Stomach smooth muscle (tissue), 2 donors: ENCODE measurements around the gene PSKH1.
"Not testable (repeated sequence)": the region's sequence is repeated elsewhere in the genome, so short reads cannot be mapped to it uniquely, and the experiment has no call there.

Experiments used
- H3K27ac ChIP-seq: one replicate; pipeline ENCODE4 v1.7.0; 2013; ENCODE audit warnings: mild to moderate bottlenecking, low read length, inconsistent platforms
- H3K27me3 ChIP-seq, 2 donors: one replicate each; pipeline ENCODE4 v1.7.0; 2013; ENCODE audit warnings: low read length in 2 of 2; ENCODE audit not compliant: insufficient read depth in 2 of 2, control insufficient read depth in 1 of 2
- H3K36me3 ChIP-seq, 2 donors: one replicate each; pipeline ENCODE4 v1.7.0; 2013; ENCODE audit warnings: low read length in 2 of 2; ENCODE audit not compliant: control insufficient read depth in 2 of 2, insufficient read depth in 2 of 2
- H3K4me1 ChIP-seq: one replicate; pipeline ENCODE4 v1.7.0; 2013; ENCODE audit warnings: low read length; ENCODE audit not compliant: control insufficient read depth, insufficient read depth
- H3K4me3 ChIP-seq, 2 donors: one replicate each; pipeline ENCODE4 v1.7.0; 2013; ENCODE audit warnings: low read length in 2 of 2
- H3K9ac ChIP-seq, 2 donors: one replicate each; pipeline ENCODE4 v1.7.0; 2013; ENCODE audit warnings: low read length in 2 of 2, mild to moderate bottlenecking in 1 of 2
- H3K9me3 ChIP-seq, 2 donors: one replicate each; pipeline ENCODE4 v1.7.0; 2013; ENCODE audit warnings: low read length in 2 of 2; ENCODE audit not compliant: control insufficient read depth in 2 of 2
- donor health status: healthy.
- donor health status: Pancreatic carcinoma.

The PSKH1 gene

DNA sequence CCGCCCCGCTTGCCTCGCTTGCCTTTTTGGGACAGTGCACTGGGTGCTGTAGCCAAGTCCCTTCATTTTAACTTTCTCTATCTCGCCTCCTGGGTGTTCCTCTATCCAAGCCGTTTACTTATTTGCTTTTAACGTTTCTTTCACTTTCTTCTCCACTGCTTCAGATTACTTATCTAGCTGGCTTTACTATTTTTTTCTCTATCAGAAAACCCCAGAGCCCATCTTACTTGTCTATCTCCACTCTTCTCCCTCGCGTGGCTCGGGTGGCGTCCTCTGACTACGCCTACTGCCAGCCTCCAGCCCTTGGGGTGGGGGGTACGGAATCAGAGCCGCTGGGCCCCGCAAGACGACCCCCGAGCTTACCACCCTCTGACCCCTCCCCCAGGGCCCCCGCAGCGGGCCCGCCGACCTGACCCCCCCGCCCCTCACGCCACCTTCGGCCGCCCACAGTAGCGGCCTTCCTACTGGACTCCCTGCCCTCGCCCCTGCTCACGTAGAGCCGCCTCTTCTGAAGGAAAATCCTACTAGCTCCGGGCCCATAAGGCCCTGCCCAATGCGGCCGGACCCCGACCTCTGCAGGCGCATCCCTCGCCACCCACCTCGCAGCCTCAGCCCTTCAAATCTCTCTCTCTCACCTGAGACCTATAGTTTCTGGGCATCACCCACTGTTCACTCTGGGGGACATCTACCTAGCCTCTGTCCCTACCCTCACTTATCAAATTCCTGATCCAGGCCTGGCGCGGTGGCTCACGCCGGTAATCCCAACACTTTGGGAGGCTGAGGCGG lies 76.4 kb downstream of the PSKH1 start:
- peaks cover 35% of the 10 kb centered on the region for H3K4me1 ChIP-seq
- H3K27ac ChIP-seq = peak overlapping the region; percentile 89
- no peaks in the 10 kb centered on the region for H3K9me3 ChIP-seq

DNA sequence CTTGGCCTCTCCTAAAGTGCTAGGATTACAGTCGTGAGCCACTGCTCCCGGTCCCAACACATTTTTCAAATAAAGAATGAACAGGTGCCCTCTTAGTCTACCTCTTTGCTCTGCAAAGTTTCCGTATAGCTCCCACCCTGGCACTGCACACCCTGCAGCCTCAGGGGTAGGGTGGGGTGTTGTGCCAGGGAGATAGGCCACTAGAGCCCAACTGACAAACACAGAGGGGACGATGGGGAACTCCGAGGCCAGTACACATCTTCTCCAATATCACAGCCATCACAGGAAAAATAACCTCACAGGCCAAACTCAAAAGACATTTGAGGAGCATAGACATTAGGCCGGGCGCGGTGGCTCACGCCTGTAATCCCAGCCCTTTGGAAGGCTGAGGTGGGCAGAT lies 78.1 kb downstream of the PSKH1 start:
- no peaks in the 10 kb centered on the region for H3K27me3 ChIP-seq
- H3K4me1 ChIP-seq = peaks cover 19% of the 10 kb centered on the region
- no peaks in the 10 kb centered on the region for H3K36me3 ChIP-seq
- no peak overlapping the region for H3K27ac ChIP-seq
- H3K9me3 ChIP-seq = no peaks in the 10 kb centered on the region
- no peak overlapping the region for H3K4me3 ChIP-seq
- H3K9ac ChIP-seq = no peak overlapping the region

More for the DNA sequence above, 76.4 kb downstream of the PSKH1 start:
- Histone ChIP-seq H3K4me3 (peak overlapping the region; percentile 94 to 96), H3K36me3 (peaks cover 0 to under 1% of the 10 kb centered on the region in 2 donors), H3K27me3 (no peaks in the 10 kb centered on the region), H3K9ac (peak overlapping the region; percentile 90 to 95)

DNA sequence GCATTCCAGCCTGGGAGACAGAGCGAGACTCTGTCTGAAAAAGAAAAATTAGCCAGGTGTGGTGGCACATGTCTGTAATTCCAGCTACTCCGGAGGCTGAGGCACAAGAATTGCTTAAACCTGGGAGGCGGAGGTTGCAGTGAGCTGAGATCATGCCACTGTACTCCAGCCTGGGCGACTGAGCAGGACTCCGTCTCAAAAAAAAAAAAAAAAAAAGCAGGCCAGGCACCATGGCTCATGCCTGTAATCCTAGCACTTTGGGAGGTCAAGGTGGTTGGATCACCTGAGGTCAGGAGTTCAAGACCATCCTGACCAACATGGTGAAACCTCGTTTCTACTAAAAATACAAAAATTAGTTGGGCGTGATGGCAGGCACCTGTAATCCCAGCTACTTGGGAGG lies 79.2 kb downstream of the PSKH1 start:
- H3K4me1 ChIP-seq, H3K36me3 ChIP-seq, H3K27me3 ChIP-seq, H3K27ac ChIP-seq, H3K4me3 ChIP-seq, H3K9me3 ChIP-seq, H3K9ac ChIP-seq: not testable (repeated sequence)

DNA sequence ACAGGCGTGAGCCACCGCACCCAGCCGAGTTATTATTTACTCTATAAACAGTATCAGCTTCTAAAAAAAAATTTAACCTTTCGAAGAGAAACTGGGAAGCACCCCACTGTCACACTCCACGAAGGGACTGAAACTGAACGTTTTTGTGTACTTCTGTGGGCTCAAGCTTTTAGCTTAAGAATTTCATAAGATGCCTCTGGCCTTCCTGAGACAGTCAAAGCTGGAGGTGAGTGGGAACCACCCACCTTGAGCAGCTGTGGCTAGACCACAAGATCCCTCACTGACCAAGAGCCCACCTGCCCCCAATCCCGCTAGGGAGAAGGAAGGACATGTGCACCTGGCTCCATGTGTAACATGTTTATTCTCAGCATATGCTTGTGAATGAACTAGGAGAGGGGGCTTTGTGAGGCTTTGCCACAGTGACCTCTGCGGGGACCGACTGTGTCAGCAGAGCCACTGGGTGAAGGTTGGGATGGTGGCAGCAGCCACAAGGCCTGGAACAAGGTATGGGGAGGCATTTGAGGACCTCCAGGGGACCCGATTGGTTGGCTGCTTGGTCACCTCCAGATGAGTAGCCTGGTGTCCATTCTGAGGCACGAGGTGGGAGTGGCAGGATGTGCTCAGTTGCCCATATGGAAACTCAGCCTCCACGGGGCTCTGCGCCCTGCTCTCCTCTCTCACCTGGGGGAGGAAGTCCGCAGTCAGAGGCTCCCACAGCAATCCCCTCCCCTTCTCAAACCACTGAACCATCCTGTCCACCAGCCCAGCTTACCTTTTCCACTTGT lies 82.5 kb downstream of the PSKH1 start:
- H3K4me3 ChIP-seq = no peak overlapping the region
- H3K9me3 ChIP-seq = no peaks in the 10 kb centered on the region
- H3K27me3 ChIP-seq = peaks cover 0 to 4% of the 10 kb centered on the region in 2 donors
- no peak overlapping the region for H3K9ac ChIP-seq
- H3K36me3 ChIP-seq = no peaks in the 10 kb centered on the region
- H3K27ac ChIP-seq = no peak overlapping the region
- H3K4me1 ChIP-seq = no peaks in the 10 kb centered on the region

DNA sequence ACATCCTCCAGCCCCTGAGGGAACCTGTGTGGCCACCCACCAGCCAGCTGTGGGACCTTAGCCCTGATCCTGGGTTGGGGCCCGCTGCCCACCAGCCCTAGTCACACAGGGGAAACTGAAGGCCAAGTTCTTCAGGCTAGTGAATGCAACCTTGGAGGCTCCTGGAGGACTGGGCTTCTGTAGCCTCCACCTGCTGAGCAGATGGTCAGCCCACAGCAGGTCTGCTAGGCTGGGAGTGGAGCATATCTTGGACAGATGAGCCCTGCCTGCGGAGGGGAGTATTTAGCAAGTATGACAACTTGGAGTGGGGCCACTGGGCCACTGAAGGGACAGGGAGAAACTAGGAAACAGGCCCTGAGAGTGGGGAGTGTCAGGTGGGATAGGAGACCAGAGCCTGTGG lies 83.2 kb downstream of the PSKH1 start:
- Histone ChIP-seq H3K4me3 (no peak overlapping the region), H3K27me3 (peaks cover 0 to 4% of the 10 kb centered on the region in 2 donors), H3K9ac (no peak overlapping the region)

DNA sequence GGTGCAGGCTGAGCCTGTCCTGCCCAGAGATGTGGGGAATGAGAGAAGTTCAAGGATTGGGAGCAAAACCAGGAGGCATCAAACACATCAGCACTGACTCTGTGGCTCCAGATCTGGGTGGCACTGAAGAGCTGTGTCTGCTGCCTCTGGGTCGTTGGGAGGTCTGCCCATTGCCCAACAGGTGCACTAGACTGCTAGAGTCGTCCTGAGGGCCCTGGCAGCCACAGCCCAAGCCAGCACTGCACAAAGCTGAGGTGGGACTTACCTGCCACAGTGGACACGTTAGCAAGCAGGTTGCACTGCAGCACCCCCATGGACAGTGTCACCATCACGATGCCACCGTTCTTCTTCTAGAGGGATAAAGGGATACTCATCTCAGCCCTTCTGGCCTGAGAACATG lies 84.0 kb downstream of the PSKH1 start:
- H3K27me3 ChIP-seq = peaks cover 0 to 4% of the 10 kb centered on the region in 2 donors
- H3K36me3 ChIP-seq = no peaks in the 10 kb centered on the region
- H3K27ac ChIP-seq = no peak overlapping the region
- H3K9ac ChIP-seq = no peak overlapping the region
- no peak overlapping the region for H3K4me3 ChIP-seq
- H3K4me1 ChIP-seq = no peaks in the 10 kb centered on the region
- no peaks in the 10 kb centered on the region for H3K9me3 ChIP-seq

More for the DNA sequence above, 83.2 kb downstream of the PSKH1 start:
- no peak overlapping the region for H3K27ac ChIP-seq
- H3K9me3 ChIP-seq = no peaks in the 10 kb centered on the region
- no peaks in the 10 kb centered on the region for H3K4me1 ChIP-seq
- H3K36me3 ChIP-seq = no peaks in the 10 kb centered on the region

DNA sequence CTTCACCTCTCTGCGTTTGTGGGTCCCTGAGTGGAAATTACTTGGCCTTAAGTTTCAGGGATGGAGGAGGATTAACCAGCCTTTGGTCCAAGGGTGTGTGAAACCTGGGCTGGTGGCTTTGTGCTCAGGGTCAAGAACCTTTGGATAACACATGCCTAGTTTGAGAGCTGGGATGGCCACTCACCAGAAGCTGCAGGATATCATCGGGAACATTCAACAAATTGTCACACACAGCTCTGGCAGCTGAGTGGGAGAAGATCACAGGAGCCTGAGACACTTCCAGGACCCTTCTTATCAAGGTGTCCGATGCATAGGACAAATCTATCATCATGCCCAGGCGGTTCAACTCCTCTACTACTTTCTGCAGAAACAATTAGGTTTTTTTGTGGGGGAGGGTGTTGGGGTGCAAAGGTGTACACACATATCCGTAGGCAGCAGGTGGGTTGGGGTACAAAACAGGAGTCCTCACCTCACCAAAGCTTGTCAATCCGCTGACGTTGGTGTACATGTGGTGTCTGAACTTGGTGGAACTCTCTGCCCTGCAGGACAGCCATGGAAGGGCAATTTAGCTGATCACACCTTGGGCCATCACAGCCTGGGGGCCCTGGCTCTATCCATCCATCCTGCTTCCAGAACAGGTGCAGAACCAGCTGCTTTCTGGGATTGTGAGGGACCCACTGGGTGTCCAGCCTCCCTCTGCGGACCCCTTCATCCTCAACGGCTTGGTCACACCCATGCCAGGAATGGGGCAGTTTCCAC lies 84.6 kb downstream of the PSKH1 start:
- no peaks in the 10 kb centered on the region for H3K9me3 ChIP-seq
- H3K4me3 ChIP-seq = no peak overlapping the region
- H3K36me3 ChIP-seq = no peaks in the 10 kb centered on the region
- H3K27ac ChIP-seq = no peak overlapping the region
- no peak overlapping the region for H3K9ac ChIP-seq
- no peaks in the 10 kb centered on the region for H3K4me1 ChIP-seq
- H3K27me3 ChIP-seq = peaks cover 0 to 4% of the 10 kb centered on the region in 2 donors
